Panc1 (cell line): ENCODE results near the gene NINJ2.

Source experiments
- POLR2AphosphoS5 ChIP-seq: IDR thresholded peaks from 2 replicates; pipeline ENCODE4 v1.6.1; 2012; ENCODE audit warnings: mild to moderate bottlenecking, low read depth, low read length, moderate library complexity
- REST ChIP-seq, 2 experiments: IDR thresholded peaks; 2 replicates each; pipeline ENCODE4 v1.6.1; 2011 to 2012; ENCODE audit warnings: low read depth in 2 of 2, control low read depth in 1 of 2, low read length in 1 of 2, mild to moderate bottlenecking in 1 of 2, moderate library complexity in 1 of 2; ENCODE audit not compliant: insufficient read depth in 1 of 2
- SIN3A ChIP-seq: IDR thresholded peaks from 2 replicates; pipeline ENCODE4 v1.6.1; 2012; ENCODE audit warnings: low read depth, mild to moderate bottlenecking, low read length, moderate library complexity, borderline replicate concordance; ENCODE audit not compliant: insufficient read depth
- TCF7L2 ChIP-seq: IDR thresholded peaks from 2 replicates; pipeline ENCODE4 v1.6.1; 2011; ENCODE audit warnings: mild to moderate bottlenecking, low read depth, low read length, inconsistent platforms
- TF ChIP-seq, protein P1 (sequence below): fragments of 450-650 bp; IDR thresholded peaks from 2 replicates; pipeline ENCODE4 v1.5.1; 2017; ENCODE audit warnings: mild to moderate bottlenecking

- TF ChIP-seq, protein P1, sequence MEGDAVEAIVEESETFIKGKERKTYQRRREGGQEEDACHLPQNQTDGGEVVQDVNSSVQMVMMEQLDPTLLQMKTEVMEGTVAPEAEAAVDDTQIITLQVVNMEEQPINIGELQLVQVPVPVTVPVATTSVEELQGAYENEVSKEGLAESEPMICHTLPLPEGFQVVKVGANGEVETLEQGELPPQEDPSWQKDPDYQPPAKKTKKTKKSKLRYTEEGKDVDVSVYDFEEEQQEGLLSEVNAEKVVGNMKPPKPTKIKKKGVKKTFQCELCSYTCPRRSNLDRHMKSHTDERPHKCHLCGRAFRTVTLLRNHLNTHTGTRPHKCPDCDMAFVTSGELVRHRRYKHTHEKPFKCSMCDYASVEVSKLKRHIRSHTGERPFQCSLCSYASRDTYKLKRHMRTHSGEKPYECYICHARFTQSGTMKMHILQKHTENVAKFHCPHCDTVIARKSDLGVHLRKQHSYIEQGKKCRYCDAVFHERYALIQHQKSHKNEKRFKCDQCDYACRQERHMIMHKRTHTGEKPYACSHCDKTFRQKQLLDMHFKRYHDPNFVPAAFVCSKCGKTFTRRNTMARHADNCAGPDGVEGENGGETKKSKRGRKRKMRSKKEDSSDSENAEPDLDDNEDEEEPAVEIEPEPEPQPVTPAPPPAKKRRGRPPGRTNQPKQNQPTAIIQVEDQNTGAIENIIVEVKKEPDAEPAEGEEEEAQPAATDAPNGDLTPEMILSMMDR: no peak
- no peak for TF ChIP-seq POLR2AphosphoS5
- no peak for TF ChIP-seq REST (IDR thresholded peaks at IDR 0.05; ENCODE audit: insufficient read depth in 1 of 2, low read depth in 2 of 2, low read length in 1 of 2)
- no peak for TF ChIP-seq SIN3A
- no peak for TF ChIP-seq TCF7L2
Measured at GRCh38 chr12:561391-561705, 101.9 kb downstream of the NINJ2 start.
